GM21528 (cell line): ENCODE measurements around the gene CD46.
"Not testable (repeated sequence)": the region's sequence is repeated elsewhere in the genome, so short reads cannot be mapped to it uniquely, and the experiment has no call there.

Experiments used
- ATAC-seq: cut with Tn5 transposase; IDR thresholded peaks from one replicate; pipeline ENCODE4 v1.9.1; 2021; ENCODE audit warnings: mild to moderate bottlenecking, moderate library complexity; ENCODE audit not compliant: unreplicated experiment, low FRiP score

Gene CD46

DNA sequence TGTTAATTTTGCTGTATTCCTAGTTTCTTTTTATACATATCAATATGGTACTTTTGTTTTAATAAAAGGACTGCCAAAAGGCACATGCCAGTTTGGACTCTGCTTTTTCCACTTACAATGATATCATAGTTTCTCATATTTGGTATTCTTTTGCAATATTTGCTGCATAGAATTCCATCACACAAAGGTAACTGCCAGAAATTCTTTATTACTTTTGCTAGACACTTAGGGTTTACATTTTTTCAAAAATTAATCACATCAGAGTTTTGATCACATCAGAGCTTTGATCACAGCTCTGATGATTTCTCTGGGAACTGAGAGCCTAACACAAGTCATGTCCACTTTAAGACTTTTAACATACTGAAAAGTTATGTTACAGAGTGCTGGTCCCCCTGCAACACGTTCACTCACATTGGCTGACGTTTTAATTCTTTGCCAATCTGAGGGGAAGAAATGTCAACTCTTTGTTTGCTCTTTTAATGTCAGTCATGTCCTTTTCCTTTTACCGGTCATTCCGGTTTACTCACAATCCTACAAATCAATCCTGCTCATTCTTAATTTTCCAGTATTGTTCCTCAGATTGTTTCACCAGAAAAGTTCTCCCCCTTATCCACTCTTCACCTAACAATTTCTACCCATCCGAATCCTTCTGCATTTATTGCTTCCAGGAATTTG is 1.1 kb upstream of the CD46 start:
- no peak for ATAC-seq

DNA sequence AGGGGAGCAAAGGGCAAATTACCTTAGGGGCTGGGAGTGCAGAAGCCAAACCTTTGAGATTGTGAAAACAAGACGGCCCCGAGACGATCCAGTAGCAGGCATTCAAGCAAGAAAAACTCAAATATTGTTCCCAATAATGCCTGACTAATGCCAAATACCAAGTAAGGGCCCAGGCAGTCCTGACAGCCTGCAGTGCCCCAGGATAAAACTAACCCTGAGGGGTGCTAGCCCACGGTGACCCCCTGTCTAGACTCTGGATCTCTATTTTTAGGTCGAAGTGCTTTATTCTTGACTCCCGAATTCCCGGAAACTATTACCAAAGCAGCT is 428 bp upstream of the CD46 start:
- peak; percentile 13 for ATAC-seq

DNA sequence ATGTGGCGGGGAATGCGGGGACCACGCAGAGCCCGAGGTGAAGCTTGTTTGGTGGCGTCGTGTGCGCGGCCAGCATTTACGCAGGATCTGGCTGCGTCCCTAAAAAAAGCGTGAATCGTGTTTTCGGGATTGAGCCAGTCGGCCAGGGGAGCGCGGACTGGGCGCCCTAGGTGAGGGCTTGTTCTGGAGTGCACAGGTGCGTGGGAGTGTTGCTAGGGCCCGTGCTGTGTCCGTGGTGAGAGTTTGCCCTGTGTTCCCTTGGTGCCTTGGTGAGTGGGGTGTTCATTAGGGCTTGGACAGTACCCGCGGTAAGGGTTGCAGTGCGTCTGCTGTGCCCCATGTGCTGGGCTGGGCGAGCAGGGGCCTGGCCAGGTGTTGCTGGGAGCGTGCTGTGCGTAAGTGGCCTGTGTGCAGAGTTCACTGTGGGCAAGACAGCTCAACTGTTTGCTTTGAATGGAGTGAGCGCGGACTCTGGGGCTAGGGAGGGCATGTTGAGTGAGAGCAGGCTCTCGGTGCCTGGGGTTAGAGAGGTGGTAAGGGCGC is 673 bp downstream of the CD46 start:
- peak; percentile 37 for ATAC-seq

DNA sequence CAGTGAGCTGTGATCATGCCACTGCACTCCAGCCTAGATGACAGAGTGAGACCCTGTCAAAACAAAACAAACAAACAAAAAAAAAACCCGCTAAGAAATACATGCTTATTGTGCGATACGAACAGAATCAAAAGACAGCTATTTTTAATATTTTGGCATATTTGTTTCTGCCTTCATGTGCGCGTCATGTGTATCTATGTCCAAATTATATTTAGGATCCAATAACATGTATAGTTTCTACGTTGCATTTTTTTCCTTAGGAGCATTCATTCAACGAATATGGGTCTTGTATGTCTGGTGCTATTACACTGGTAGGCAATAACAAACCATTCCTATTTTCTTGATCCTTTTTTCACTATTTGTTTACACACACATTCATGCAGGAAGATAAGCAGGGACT is 1.8 kb downstream of the CD46 start:
- no peak for ATAC-seq

DNA sequence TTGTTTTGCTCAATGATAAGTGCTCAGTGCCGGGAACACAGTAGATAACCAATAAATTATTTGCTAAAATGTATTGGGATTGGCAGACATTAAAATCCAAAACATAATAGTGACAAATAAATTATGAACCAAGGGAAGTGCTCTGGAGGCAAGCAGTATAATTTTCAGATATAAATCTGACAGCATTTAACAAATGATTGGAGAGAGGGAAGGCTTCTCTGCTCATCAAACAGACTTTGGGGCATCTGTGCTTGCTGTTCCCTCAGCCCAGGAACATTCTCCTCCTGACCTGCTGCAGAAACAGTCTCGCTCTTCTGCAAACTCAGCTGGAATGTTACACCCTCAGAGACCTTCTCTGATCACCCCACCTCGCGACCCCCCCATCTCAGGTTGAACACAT is 2.2 kb downstream of the CD46 start:
- no peak for ATAC-seq

DNA sequence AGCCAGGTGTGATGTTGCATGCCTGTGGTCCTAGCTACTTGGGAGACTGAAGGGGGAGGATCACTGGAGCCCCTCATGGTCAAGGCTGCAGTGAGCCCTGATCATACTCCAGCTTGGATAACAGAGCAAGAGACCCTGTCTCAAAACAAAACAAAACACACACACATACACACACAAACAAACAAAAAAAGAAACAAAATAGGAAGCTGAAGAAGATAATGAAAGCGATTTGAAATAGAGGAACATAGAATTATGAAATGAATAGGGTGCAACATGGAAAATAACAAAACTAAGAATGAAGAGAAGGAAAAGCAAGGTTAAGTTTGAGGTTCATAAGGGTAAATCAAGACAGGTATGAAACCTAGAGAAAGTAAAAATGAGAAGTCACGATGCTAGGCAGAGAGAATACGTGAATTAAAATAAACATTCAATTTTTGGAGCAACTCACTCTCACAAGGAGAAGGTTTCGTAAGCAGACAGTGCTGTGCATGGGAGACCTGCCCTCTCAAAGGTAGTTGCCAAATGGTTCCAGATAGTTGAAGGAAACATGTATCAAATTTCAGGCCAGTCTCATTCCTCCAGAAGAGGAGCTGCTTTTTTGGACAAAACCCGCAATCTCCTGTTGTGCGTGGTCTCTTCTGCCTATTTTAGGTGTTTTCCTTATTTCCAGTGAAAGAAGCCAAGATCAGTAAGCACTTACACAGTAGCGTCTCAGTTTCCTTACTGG is 3.3 kb downstream of the CD46 start:
- ATAC-seq = no peak

DNA sequence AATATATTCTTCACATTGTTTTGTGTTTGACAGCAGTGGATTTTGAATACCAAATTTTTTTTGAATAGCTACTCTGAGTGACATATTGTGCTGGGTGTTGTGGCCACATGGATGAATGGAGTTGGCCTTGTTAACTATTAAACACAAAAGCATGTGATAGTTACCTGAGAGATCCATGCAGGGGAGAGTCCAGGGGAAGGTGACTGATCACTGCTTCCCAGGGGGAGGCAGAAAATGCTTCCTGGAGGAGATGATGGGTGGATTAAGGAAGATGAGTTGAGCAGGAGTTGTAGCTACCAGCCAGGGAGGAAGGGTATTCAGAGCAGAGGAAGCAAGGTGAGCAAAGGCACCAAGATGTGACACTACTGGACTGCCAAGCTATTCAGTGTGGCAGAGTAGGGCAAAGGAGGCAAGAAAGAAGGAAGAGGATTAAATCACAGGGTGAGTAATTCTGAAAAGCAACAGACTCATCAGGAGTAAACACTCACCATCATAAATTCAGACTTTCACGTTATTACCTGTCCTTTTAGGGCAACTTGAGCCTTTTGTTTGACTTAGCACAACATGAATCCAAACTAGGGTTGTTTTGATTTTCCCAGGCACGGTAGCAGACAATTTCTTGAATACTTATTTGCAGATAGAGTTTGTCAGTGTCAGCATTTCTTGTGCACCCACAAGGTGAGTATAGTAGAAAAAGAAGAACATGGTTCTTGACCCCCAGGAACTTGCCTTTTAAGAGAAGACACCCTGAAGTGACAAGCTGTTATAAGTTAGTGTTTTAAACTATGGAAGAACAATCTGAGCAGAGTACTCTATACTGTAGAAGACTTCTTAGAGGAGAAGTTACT is 4.2 kb downstream of the CD46 start:
- ATAC-seq = no peak

DNA sequence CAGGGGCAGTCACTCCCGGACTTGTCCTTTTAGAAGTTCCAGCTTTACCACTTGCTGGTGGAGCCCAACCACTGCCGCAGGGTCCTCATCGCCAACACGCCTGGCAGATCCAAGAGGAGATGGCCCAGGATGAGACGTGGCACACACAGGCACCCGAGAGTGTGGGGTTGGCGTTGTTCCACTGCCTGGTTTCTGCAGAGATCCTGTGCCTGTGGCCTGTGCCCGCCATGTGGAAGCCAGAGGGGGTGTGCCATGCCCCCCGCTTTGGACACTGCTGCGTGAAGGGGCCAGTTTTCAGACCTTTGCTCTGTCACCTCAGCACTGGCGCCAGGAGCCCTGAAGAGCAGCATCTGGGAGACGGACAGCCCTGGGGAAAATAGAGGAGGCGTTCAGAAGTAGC is 10.8 kb downstream of the CD46 start:
- no peak for ATAC-seq

DNA sequence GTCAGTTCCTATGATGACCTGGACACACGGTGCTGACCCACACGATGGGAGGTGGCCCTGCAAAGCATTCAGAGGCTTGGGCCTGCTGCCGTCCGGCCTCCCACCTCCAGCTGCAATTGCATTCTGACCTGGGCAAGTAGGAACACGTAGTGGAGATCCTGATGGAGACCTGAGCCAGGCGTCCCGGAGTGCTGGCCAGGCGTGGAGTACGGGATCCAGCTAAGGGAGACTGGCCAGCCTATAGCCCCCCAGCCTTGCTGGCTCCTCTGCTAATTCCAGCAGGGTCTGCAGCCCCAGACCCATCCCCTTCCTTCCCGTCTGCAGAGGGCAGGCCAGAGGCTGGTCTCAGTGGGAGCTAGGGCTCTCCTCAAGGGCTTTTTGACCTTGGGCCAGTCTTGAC is 11.2 kb downstream of the CD46 start:
- no peak for ATAC-seq

DNA sequence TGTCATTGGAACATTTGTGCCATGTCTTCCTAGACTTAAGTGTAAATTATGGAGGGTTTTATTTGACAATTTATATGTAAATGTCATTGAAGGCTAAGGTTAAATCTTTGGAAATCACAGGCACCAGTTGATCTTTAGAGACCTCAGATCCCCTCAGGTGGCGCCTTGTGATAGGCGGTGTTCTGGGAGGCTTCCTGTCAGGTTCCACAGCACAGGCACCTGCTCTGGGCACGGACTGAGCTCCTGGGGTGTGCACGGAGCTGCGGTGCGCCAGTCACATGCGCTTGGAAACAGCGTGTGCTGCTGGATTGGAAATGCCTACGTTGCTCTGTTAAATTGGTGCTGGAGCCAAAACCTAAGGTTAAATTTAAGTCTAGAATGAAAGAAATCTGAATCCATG is 12.1 kb downstream of the CD46 start:
- ATAC-seq = no peak

DNA sequence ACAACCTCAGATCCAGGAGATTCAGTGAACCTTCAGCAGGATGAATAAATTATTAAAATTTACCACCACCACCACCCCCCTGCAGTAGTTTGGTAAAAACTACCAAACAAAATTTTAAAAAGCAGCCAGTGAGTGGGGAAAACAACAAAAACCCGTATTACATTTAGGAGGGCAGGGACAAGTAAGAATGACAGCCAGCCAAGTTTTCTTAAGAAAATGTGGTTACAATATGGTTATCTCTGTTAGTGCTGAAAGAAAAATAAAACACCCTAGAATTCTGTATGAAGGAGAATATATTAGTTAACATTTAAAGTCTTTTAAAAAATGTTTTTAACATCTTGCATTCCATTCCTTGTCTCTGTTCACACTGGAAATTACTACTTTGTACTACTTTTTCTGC is 14.7 kb downstream of the CD46 start:
- no peak for ATAC-seq

DNA sequence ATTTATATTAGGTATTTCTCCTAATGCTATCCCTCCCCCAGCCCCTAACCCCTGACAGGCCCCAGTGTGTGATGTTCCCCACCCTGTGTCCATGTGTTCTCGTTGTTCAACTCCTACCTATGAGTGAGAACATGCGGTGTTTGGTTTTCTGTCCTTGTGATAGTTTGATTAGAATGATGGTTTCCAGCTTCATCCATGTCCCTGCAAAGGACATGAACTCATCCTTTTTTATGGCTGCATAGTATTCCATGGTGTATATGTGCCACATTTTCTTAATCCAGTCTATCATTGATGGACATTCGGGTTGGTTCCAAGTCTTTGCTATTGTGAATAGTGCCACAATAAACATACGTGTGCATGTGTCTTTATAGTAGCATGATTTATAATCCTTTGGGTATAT is 18.7 kb downstream of the CD46 start:
- not testable (repeated sequence) for ATAC-seq

DNA sequence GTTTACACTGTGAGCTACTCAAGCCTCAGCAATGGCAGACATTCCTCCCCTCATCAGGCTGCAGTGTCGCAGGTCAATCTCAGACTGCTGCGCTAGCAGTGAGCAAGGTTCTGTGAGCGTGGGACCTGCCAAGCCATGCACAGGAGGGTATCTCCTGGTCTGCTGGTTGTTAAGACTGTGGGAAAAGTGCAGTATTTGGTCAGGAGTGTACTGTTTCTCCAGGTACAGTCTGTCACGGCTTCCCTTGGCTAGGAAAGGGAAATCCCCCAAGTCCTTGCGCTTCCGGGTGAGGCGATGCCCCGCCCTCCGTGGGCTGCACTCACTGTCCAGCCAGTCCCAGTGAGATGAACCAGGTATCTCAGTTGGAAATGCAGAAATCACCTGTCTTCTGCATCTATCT is 24.2 kb downstream of the CD46 start:
- ATAC-seq = not testable (repeated sequence)

DNA sequence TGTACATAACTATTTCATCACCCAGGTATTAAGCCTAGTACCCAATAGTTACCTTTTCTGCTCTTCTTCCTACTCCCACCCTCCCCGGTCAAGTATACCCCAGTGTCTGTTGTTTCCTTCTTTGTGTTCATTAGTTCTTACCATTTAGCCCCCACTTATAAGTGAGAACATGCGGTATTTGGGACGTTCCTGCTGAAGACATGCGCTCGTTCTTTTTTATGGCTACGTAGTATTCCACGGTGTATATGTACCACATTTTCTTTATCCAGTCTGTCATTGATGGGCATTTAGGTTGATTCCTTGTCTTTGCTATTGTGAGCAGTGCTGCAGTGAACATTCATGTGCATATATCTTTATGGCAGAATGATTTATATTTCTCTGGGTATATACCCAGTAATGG is 25.6 kb downstream of the CD46 start:
- ATAC-seq = not testable (repeated sequence)

DNA sequence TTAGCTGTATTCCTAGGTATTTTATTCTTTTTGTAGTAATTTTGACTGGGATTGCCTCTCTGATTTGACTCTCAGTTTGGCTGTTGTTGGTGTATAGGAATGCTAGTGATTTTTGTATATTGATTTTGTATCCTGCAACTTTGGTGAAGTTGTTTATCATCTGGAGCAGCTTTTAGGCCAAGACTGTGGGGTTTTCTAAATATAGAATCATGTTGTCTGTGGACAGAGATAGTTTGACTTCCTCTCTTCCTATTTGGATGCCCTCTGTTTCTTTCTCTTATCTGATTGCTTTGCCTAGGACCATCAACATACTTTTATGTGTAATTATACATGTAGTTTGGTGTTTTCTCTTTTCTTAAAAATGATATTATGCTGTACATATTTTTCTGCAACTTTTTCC is 27.2 kb downstream of the CD46 start:
- ATAC-seq = no peak

DNA sequence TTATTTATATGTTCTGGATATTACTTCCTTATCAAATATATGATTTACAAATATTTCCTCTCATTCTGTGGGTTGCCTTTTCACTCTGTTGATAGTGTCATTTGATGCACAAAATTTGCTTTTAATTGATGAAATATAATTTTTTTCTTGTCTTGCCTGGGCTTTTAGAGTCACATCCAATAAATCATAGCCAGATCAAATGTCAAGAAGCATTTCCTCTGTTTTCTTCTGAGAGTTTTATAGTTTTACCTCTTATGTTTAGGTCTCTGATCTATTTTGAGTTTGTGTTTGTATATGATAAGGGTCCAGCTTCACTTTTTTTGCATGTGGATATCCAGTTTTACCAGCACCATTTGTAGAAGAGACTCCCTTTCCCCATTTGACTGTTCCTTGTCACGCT is 29.5 kb downstream of the CD46 start:
- no peak for ATAC-seq

DNA sequence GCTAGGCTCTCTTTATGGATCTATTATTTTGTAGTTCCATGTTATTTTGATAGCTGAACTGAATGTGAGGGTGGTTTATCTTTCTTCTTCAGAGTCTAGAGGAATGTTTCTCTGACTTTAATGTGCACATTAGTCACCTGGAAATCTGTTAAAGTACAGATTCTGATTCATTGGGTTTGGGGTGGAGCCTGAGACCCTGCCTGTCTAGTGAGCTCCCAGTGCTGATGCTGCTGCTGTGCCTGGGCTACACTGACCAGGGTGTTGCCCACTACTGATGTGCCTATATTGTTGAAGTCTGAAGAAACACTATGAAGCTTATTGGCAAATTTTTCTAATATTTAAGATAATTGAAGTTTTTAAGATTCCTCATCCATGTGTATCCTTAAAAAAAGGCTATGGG is 35.9 kb downstream of the CD46 start:
- no peak for ATAC-seq

DNA sequence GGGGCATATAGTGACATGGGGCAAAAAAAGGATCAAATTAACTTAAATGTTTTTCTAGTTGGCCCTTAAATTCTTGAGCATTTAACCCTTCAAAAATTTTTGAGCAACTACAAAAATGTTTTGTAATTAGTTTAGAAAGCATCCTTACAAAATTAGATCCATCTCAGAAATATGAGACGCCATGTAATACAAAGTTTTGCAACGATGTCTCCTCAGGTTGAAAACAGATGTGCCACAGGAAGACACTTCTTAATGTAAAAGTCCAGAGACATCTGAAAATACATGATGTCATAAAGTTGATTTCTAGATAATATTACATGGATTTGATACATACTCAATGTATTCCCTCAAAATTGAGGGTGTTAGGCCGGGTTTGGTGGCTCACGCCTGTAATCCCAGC is 37.5 kb downstream of the CD46 start:
- ATAC-seq = no peak

DNA sequence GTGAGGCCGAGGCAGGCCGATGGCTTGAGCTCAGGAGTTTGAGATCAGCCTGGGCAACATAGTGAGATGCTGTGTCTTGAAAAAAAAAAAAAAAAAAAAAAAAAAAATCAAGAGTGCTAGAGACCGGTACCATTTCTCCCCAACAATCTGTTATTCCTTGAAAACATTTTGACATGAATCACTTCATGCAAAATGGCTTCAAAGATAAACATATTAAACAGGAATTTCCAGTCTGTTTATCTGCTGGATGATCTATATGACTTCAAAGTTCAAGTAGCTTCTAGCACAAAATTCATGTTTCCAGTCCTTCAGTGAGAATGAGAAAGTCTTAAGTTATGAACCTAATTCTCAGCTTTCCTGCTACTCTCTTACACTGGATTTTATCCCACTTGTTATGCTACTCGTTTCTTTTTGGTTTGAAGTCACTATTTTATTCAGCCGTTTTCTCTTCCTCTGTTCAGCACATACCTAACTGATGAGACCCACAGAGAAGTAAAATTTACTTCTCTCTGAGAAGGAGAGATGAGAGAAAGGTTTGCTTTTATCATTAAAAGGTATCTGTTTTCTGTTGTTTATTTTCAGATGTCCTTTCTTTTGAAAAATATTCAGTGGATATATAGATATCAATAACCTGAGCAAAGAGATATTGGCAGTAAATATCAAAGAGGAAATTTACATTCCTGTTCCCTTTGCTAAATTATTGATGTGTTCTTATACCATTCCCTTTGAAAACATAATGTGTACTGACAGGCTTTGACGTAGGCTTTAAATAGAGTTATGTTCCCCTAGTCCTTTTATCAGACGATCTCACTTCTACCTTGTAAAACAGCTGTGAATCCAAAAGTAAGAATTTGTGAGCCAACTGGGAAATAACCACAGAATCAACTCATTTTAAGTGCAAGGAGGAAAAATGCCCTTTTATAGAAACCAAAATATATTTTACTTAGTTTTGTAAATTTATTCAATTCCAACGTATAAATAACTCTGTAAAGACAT is 38.2 kb downstream of the CD46 start:
- ATAC-seq = no peak

DNA sequence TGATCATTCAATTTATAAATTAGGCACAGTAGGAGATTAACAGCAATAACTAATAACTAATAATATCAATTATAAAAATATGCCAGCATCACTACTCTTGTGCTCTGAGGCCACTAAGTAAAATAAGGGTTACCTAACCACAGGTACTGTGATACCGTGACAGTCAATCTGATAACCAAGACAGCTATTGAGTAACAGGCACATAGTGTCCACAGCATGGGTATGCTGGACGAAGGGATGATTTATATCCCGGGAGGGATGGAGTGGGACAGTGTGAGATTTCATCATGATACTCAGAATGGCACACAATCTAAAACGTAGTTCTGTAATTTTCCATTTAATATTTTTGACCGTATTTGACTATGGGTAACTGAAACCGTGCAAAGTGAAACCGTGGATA is 39.4 kb downstream of the CD46 start:
- no peak for ATAC-seq
